Parathyroid adenoma (tissue), 2 donors: ENCODE data around the gene RALGAPA2.

Experiments used
- H2AFZ ChIP-seq: fragments of 300-600 bp; sonication (generic); one replicate; pipeline ENCODE4 v1.7.0; 2017; ENCODE audit warnings: antibody characterized with exemption, mild to moderate bottlenecking
- H3K27ac ChIP-seq: fragments of 300-600 bp; sonication (generic); one replicate; pipeline ENCODE4 v1.7.0; 2017
- H3K27me3 ChIP-seq: fragments of 300-600 bp; sonication (generic); one replicate; pipeline ENCODE4 v1.7.0; 2017; ENCODE audit warnings: low read length; ENCODE audit not compliant: control insufficient read depth, insufficient read depth
- H3K36me3 ChIP-seq: fragments of 300-600 bp; sonication (generic); one replicate; pipeline ENCODE4 v1.7.0; 2017; ENCODE audit warnings: low read length; ENCODE audit not compliant: control insufficient read depth, insufficient read depth
- H3K4me1 ChIP-seq: fragments of 300-600 bp; sonication (generic); one replicate; pipeline ENCODE4 v1.7.0; 2017; ENCODE audit warnings: control low read depth
- H3K4me2 ChIP-seq: fragments of 300-600 bp; sonication (generic); one replicate; pipeline ENCODE4 v1.7.0; 2017; ENCODE audit warnings: low read length
- H3K4me3 ChIP-seq: fragments of 300-600 bp; sonication (generic); one replicate; pipeline ENCODE4 v1.7.0; 2017; ENCODE audit warnings: low read depth, low read length
- H3K79me2 ChIP-seq: fragments of 300-600 bp; sonication (generic); one replicate; pipeline ENCODE4 v1.7.0; 2017; ENCODE audit warnings: control low read depth
- H3K9ac ChIP-seq: fragments of 300-600 bp; sonication (generic); one replicate; pipeline ENCODE4 v1.7.0; 2017; ENCODE audit warnings: mild to moderate bottlenecking
- H3K9me3 ChIP-seq: fragments of 300-600 bp; sonication (generic); one replicate; pipeline ENCODE4 v1.7.0; 2017; ENCODE audit warnings: low read length; ENCODE audit not compliant: control insufficient read depth
- TF ChIP-seq, protein P1 (sequence below): fragments of 300-600 bp; sonication (generic); IDR thresholded peaks from one replicate; pipeline ENCODE4 v1.7.0; 2017; ENCODE audit warnings: antibody characterized with exemption, mild to moderate bottlenecking
- donor health status: primary hyperparathyroidism.

Gene RALGAPA2

DNA sequence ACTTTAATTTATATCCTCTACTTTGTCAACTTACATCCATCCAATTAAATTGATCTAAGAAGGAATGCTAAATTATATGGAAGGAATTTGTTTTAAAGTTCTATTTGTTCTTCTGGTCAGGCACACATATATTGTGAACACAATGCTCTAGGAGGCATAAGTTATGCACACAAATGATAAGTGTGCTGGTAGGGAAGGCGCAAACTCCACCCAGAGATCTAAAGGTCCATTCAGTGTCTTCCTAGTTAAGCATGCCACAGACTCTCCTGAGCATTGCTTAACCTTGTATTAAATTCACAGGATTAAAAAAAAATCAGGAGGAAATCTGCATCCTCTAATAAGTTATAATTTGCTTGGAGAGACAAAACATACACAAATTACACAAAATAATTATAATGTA is 127.3 kb downstream of the RALGAPA2 start:
- Histone ChIP-seq H3K79me2 (no peaks in the 10 kb centered on the region), H3K27ac (no peak overlapping the region), H3K4me1 (no peaks in the 10 kb centered on the region), H3K27me3 (no peaks in the 10 kb centered on the region), H3K36me3 (no peaks in the 10 kb centered on the region), H3K4me2 (no peak overlapping the region), H3K4me3 (no peak overlapping the region), H3K9ac (no peak overlapping the region), H3K9me3 (no peaks in the 10 kb centered on the region), H2AFZ (no peak overlapping the region)
- TF ChIP-seq, protein P1, sequence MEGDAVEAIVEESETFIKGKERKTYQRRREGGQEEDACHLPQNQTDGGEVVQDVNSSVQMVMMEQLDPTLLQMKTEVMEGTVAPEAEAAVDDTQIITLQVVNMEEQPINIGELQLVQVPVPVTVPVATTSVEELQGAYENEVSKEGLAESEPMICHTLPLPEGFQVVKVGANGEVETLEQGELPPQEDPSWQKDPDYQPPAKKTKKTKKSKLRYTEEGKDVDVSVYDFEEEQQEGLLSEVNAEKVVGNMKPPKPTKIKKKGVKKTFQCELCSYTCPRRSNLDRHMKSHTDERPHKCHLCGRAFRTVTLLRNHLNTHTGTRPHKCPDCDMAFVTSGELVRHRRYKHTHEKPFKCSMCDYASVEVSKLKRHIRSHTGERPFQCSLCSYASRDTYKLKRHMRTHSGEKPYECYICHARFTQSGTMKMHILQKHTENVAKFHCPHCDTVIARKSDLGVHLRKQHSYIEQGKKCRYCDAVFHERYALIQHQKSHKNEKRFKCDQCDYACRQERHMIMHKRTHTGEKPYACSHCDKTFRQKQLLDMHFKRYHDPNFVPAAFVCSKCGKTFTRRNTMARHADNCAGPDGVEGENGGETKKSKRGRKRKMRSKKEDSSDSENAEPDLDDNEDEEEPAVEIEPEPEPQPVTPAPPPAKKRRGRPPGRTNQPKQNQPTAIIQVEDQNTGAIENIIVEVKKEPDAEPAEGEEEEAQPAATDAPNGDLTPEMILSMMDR = no peak

DNA sequence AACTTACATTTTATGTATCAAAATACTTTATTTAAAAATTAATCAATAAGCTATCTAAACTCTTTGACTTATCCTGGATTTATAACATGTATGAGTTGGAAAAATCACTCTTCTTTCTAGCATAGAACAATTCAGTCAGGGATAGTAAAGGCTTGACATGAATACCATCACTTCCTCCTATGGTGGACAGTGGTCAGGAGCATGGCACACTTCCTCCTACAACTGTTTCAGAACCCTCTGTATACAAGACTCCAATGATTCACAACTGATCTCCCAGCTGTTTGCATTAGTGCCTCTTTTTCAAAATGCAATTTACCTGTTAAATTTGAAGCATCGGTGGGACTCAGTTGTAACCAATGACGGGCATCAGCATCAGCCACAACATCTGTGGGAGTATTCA is 129.7 kb downstream of the RALGAPA2 start:
- Histone ChIP-seq H3K27ac (no peak overlapping the region), H3K9ac (no peak overlapping the region), H3K79me2 (no peaks in the 10 kb centered on the region), H3K4me1 (no peaks in the 10 kb centered on the region), H3K36me3 (no peaks in the 10 kb centered on the region), H3K4me3 (no peak overlapping the region), H2AFZ (no peak overlapping the region), H3K4me2 (no peak overlapping the region), H3K27me3 (no peaks in the 10 kb centered on the region), H3K9me3 (no peaks in the 10 kb centered on the region)
- TF ChIP-seq, protein P1 = no peak

DNA sequence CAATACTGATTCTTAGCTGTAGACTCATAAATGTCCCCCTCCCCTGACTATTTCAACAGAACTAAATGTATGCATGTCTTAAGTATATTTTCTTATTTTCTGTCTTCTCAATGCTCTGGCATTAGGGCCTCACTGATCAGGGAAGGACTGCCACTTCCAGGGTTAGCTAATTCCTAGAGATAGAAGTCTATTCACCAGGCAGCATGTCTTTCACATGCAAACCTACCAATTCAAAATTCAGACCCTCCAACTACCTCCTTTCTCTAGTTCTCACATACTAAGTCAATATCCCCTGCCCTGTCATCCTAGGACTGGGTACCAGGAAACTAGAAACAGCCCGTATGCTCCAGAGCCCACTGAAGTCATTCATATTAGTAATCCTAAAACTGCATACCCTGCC is 132.3 kb downstream of the RALGAPA2 start:
- Histone ChIP-seq H3K27me3 (no peaks in the 10 kb centered on the region), H2AFZ (no peak overlapping the region), H3K9me3 (no peaks in the 10 kb centered on the region), H3K4me2 (no peak overlapping the region), H3K27ac (no peak overlapping the region), H3K9ac (no peak overlapping the region), H3K79me2 (no peaks in the 10 kb centered on the region), H3K4me1 (no peaks in the 10 kb centered on the region), H3K4me3 (no peak overlapping the region), H3K36me3 (no peaks in the 10 kb centered on the region)
- TF ChIP-seq, protein P1 = no peak

DNA sequence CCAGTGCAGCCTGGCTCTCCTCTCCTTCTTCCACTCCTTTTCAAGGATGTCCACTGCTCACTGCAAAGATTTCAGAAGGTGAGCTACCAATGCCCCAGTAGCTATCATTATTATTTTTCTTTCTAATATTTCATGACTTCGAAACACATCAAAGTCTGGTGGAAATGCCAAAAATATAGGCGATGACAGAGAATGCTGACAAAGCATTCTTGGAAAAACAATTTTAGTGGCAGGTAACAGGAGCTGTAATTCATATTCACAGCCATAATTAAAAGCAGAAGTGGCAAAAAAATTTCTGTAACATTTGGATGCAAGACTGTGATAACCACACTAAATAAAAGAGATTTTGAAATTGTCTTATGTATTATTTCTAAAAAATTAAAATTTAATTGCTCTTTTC is 133.6 kb downstream of the RALGAPA2 start:
- Histone ChIP-seq H3K27ac (no peak overlapping the region), H3K36me3 (no peaks in the 10 kb centered on the region)

DNA sequence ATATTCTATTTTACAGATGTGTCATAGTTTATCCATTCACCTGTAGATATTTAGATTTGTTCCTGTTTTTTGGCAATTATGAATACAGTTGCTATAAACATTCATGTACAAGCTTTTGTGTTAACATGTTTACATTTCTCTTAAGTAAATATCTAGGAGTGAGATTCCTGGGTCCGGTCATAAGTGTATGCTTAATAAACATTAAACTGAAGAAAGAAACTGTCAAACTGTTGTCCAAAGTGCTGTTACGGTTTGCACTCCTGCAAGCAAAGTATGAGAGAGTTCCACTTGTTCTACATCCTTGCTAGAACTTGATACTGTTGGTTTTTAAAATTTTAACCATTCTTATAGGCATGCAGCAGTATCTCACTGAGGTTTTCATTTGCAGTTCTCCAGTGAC is 138.6 kb downstream of the RALGAPA2 start:
- Histone ChIP-seq H3K36me3 (no peaks in the 10 kb centered on the region), H3K4me1 (no peaks in the 10 kb centered on the region), H3K9me3 (no peaks in the 10 kb centered on the region), H3K27me3 (no peaks in the 10 kb centered on the region), H3K4me2 (no peak overlapping the region), H3K79me2 (no peaks in the 10 kb centered on the region), H2AFZ (no peak overlapping the region), H3K4me3 (no peak overlapping the region), H3K9ac (no peak overlapping the region), H3K27ac (no peak overlapping the region)
- TF ChIP-seq, protein P1 = no peak

More for the DNA sequence above, 133.6 kb downstream of the RALGAPA2 start:
- Histone ChIP-seq H3K9me3 (no peaks in the 10 kb centered on the region), H3K79me2 (no peaks in the 10 kb centered on the region), H3K9ac (no peak overlapping the region), H3K27me3 (no peaks in the 10 kb centered on the region), H3K4me3 (no peak overlapping the region), H3K4me2 (no peak overlapping the region), H3K4me1 (no peaks in the 10 kb centered on the region), H2AFZ (no peak overlapping the region)
- TF ChIP-seq, protein P1 = no peak
